Measurements from ENCODE around the gene C1QL4.
"Not testable (repeated sequence)": the region's sequence is repeated elsewhere in the genome, so short reads cannot be mapped to it uniquely, and the experiment has no call there.

The C1QL4 gene

DNA sequence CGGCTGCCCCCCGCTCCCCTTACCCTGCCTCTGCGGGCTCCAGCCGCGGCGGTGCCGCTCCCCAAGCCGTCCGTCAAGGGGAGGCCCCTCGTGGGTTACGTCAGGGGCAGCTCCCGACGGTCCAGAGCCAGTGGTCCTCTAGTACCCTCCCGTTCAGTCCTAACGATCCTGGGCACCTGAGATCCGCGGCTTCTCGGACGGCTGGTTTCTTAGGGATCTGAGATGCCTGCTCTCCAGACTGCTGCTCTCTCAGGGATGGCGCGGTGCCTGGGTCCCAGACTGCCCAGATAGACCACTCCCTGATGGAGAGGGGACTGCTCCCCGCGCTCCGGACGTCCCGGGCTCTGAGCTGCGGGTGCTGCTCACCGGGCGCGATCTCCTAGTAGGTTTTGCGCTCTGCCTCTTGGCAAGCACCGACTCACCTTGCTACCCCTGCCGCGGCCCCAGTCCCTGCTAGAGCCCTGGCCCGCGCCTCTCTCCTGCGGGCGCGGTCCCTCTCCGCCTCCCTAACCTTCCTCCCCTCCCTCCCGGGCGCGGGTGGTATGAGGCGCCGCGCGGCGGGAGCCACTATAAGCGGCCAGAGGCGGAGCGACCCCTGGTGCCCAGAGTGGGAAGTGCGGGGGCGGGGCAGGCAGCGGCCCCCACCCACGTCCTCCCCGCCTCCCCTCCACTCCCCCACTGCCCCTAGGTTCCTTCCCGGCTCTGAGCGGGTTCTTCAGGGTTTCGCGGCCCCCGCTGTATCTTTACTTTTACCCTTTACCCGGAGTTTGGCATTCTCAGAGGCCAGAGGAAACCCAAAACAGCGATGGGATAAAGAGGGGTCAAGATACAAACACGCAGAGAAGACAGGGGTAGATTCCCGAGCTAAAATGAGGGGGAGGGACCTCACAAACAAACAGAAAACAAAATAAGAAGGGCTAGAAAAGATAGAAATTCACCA lies at the start of gene C1QL4:
Gene C1QL4 (minus strand): TSS at position 544 of the 940 bp plus-strand sequence. CDS start 711 bp downstream, outside the sequence.
- FAIRE-seq, result no peak

DNA sequence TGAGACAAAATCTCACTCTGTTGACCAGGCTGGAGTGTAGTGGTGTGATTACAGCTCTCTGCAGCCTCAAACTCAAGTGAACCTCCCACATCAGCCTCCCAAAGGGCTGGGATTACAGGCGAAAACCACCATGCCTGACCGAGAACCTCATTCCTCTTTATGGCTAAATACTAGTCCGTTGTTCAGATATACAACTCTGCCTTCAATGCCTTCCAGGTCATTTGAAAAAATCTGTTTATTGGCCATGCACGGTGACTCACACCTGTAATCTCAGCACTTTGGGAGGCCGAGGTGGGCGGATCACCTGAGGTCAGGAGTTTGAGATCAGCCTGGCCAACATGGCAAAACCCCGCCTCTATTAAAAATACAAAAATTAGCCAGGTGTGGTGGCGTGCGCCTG lies 43.2 kb upstream of the C1QL4 start:
- not testable (repeated sequence) for FAIRE-seq

DNA sequence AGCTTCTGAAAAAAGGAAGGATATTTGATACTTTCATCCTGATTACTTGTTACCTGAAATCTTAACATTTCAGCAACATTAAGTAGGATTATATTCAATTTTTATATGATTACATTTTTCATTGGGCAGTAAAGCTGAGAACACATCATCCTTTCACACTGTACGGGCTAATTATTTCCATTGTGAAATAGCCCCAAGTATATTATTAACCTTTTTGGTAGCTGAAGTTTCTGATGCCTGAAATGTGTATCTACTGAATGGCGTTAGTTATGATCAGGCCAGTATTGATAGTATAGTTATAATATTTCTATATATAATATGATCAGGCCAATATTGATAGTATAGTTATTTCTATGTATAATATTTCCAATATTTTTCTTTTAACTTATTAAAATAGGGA lies 40.4 kb upstream of the C1QL4 start:
- FAIRE-seq, result no peak

DNA sequence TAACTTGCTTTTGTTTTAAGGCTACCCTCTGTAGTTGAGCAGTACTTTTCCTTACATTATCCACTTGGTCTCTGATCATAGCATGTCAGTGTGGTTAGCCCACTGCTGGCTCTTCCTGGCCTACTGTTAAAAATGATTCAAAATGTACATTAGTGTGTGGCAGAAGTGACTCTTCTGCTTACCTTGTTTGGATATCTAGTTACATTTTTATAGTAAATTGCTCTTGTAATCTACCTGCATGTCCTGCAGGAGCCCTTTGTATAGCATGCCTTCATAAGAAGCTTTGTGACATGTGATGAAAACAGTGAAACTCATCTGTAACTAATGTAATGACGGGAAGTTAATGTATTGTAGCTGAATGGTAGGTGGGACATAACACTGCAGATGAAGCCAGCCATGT lies 38.4 kb upstream of the C1QL4 start:
- FAIRE-seq, result no peak

- FAIRE-seq, result no peak
Measured at GRCh38 chr12:49370539-49370938, 33.6 kb upstream of the C1QL4 start.

DNA sequence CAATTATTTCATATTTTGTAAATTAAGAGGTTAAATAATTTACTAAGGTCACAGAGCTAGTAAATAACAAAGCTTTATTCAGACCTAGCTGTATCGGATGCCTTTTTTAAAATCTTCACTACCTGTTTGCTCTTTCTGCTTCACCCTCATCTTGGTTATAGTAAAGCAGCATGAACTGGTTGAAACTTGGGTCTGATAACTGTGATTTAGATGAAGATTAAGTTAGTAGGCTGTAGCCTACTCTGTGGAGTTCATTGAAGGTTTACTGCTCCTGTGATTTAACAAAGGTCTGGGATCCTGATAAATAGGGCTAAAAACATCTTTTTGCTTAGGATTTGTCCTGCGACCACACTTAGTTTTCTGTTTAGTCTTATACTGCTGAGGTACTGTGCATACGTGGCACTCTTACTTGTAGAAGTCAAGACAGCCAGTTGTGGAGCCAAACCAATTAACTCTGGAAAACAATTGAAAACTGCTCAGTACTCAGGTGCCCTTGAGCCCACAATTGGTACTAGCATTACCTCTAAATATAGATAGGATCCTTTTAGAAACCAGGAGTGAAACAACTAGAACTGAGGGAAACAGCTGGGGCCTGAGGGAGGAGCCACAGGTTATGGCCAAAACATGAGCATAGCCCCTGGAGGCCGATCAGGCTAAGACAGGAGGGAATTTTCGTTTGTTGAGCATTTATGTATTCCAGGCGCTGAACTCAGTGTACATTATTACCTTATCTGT lies 32.6 kb upstream of the C1QL4 start:
- no peak for FAIRE-seq

- no peak for FAIRE-seq
Measured at GRCh38 chr12:49368240-49368600, 31.2 kb upstream of the C1QL4 start.

- no peak for FAIRE-seq
Measured at GRCh38 chr12:49367381-49368239, 30.6 kb upstream of the C1QL4 start, which contains the start of gene SPATS2. Gene SPATS2, plus strand, starts transcription at chr12:49367462. Its CDS starts 93,551 bp downstream, at chr12:49461013.

GRCh38 chr12:49366652-49367380 lies 29.8 kb upstream of the C1QL4 start:
- FAIRE-seq, result no peak

DNA sequence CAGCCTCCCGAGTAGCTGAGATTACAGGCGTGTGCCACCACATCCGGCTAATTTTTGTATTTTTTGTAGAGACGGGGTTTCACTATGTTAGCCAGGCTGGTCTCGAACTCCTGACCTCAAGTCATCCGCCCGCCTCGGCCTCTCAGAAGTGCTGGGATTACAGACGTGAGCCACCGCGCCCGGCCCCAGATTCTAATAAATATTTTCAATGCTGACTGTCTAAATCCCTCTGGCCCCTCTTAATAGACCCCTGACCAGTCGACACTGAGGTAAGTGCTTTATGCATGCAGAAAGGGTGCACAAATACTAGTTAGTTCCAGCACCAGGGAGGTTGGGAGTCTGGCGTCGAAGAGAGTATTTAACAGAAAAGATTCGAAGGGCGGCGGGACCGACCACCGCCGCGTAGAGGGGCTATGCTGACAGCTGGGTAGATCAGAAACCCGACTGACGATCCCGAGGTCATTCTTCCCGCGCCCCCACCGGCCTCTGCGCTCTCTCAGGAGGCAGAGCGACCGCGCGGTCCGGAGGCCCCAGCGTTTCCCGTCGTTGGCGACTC lies 29.2 kb upstream of the C1QL4 start:
- no peak for FAIRE-seq

DNA sequence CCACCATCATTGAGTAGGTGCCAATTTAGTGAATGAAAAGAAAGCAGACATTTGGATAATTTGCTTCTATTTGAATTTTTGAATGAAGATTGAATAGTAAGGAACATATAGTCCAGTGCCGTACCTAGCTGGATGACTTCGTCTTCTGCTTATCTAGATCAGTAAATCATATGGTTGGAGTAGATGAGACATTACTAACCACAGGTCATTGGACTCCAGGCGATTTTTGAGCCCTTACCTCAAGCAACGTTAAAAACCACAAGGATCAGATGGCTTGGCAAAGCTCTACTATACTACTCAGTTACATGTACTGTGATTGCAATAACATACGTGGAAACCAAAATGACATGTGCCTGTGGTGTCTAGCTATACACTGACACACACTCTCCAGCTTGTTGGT lies 28.6 kb upstream of the C1QL4 start:
- no peak for FAIRE-seq

DNA sequence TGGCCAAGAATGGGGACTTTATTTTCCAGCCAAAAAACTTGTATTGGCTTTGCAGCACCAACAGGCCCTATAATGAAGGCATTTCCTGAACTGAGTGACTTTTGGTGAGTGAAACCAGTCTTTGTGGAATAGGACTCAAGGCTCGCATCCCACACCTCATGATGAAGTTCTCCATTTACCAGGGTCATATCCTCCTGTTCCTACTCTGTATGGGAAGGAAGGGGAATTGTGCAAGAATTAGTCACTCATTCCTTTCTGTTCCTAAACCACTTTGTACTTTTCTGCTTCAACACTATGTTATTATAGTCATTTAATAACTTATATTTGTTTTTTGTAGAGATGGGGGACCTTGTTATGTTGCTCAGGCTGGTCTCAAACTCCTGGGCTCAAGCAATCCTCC lies 28.0 kb upstream of the C1QL4 start:
- FAIRE-seq, result no peak

- no peak for FAIRE-seq
Measured at GRCh38 chr12:49362077-49362476, 25.1 kb upstream of the C1QL4 start.

DNA sequence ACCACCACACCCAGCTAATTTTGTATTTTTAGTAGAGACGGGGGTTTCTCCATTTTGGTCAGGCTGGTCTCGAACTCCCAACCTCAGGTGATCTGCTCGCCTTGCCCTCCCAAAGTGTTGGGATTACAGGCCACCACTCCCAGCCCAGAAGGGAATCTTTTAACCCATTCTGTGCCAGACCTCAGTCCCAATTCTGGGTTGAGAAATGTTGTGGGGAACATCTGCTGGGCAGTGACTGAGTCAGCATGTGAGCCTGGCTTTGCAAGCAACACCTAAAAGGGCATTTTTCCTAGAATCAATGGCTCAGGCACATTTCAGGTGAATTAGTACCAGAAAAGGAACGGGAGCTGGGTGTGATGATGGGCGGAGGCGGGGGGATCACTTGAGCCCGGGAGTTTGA lies 22.7 kb upstream of the C1QL4 start:
- FAIRE-seq, result no peak

- FAIRE-seq, result no peak
Measured at GRCh38 chr12:49358483-49359141, 21.6 kb upstream of the C1QL4 start.

DNA sequence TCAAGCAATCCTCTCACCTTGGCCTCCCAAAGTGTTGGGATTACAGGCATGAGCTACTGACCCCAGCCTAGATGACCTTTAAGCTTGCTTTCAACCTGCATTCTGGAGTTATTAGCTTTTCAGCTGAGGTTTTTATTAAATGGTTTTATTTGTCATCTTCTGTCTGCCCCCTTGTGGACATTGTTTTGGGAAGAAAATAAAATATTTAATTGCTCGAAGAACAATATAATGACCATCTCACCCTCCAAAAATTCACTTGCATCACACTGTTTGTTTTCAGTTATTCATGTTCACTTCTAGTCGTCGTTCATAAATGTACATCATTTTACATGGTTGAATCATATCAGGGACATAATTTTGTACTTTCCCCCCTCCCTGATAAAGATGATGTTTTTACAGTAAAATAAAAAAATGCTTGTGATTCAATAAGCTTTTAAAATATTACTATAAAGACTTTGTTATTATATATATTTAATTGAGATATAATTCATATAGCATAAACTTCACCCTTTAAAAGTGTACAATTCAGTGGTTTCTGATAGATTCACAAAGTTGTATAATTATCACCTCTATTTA lies 20.2 kb upstream of the C1QL4 start:
- no peak for FAIRE-seq

DNA sequence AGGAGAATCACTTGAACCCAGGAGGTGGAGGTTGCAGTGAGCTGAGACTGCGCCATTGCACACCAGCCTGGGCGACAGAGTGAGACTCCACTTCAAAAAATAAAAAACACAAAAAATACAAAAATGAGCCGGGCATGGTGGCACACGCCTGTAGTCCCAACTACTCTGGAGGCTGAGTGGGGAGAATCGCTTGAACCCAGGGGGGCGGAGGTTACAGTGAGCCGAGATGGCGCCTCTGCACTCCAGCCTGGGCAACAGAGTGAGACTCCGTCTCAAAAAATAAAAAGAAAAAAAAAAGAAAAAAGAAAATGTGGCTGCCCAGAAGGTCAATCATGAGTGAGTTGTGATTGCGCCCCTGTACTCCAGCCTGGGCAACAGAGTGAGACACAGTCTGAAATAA lies 18.9 kb upstream of the C1QL4 start:
- no peak for FAIRE-seq

- FAIRE-seq, result no peak
Measured at GRCh38 chr12:49352351-49352750, 15.4 kb upstream of the C1QL4 start.

- FAIRE-seq, result no peak
Measured at GRCh38 chr12:49349266-49349665, 12.3 kb upstream of the C1QL4 start.

- no peak for FAIRE-seq
Measured at GRCh38 chr12:49348781-49349180, 11.8 kb upstream of the C1QL4 start.

Data from endometrium (tissue), 2 donors.